Measurements from ENCODE around the gene PIP4K2A. TPM values are rescaled to one million over a fixed set of nuclear protein-coding genes. Genes with fewer than 3 reads are reported as not detected.
A peak's percentile ranks its signal among the peaks of the same experiment; 100 is the strongest.

Gene PIP4K2A
- total and polyA plus RNA-seq, 4 donors = 7.3 to 42.2 (median 27.6) TPM

GRCh38 chr10:22704942-22705341 lies 9.4 kb downstream of the PIP4K2A start:
- ATAC-seq (ENCODE audit: insufficient read depth, low FRiP score) (no peak), DNase-seq (no peak)
- H3K27ac ChIP-seq (ENCODE audit: low read depth in 1 of 2, low read length in 1 of 2) = no peak overlapping the region
- H3K27me3 ChIP-seq (ENCODE audit: control insufficient read depth in 3 of 3, insufficient read depth in 3 of 3, low read length in 2 of 3) = no peaks in the 10 kb centered on the region
- H3K9me3 ChIP-seq (ENCODE audit: control insufficient read depth in 4 of 4, insufficient read depth in 3 of 4, low read length in 3 of 4) = no peaks in the 10 kb centered on the region
- H3K36me3 ChIP-seq (ENCODE audit: control insufficient read depth in 4 of 4, insufficient read depth in 4 of 4, low read length in 4 of 4) = no peaks in the 10 kb centered on the region
- WGBS, 2 donors = 67 to 71% methylated on average over 5 of the region's 5 CpGs
- no peak overlapping the region for H3K9ac ChIP-seq (ENCODE audit: insufficient read depth in 1 of 2, low read length in 2 of 2)
- H3K4me1 ChIP-seq (ENCODE audit: control insufficient read depth in 5 of 5, insufficient read depth in 5 of 5, low read length in 5 of 5) = peaks cover 0 to 15% (median 6%) of the 10 kb centered on the region in 5 donors
- H3K4me3 ChIP-seq = no peak overlapping the region
- no peak for TF ChIP-seq CTCF (IDR thresholded peaks at IDR 0.05; ENCODE audit: control extremely low read depth, extremely low read depth)

- ATAC-seq (ENCODE audit: insufficient read depth, low FRiP score) = no peak
- no peak for TF ChIP-seq CTCF (IDR thresholded peaks at IDR 0.05; ENCODE audit: control extremely low read depth, extremely low read depth)
- H3K27me3 ChIP-seq (ENCODE audit: control insufficient read depth in 3 of 3, insufficient read depth in 3 of 3, low read length in 2 of 3) = no peaks in the 10 kb centered on the region
- H3K9ac ChIP-seq (ENCODE audit: insufficient read depth in 1 of 2, low read length in 2 of 2) = no peak overlapping the region
- peaks cover 0 to 19% (median 6%) of the 10 kb centered on the region in 5 donors for H3K4me1 ChIP-seq (ENCODE audit: control insufficient read depth in 5 of 5, insufficient read depth in 5 of 5, low read length in 5 of 5)
- H3K36me3 ChIP-seq (ENCODE audit: control insufficient read depth in 4 of 4, insufficient read depth in 4 of 4, low read length in 4 of 4) = no peaks in the 10 kb centered on the region
- no peak for DNase-seq
- H3K4me3 ChIP-seq = no peak overlapping the region
- H3K9me3 ChIP-seq (ENCODE audit: control insufficient read depth in 4 of 4, insufficient read depth in 3 of 4, low read length in 3 of 4) = no peaks in the 10 kb centered on the region
- no peak overlapping the region for H3K27ac ChIP-seq (ENCODE audit: low read depth in 1 of 2, low read length in 1 of 2)
- 58 to 69% methylated on average over 4 of the region's 4 CpGs for WGBS, 2 donors
These were observed 9.9 kb downstream of the PIP4K2A start for GRCh38 chr10:22704471-22704911.

- Histone ChIP-seq H3K27me3 (ENCODE audit: control insufficient read depth in 3 of 3, insufficient read depth in 3 of 3, low read length in 2 of 3) (no peaks in the 10 kb centered on the region), H3K36me3 (ENCODE audit: control insufficient read depth in 4 of 4, insufficient read depth in 4 of 4, low read length in 4 of 4) (no peaks in the 10 kb centered on the region), H3K4me1 (ENCODE audit: control insufficient read depth in 5 of 5, insufficient read depth in 5 of 5, low read length in 5 of 5) (peaks cover 0 to 35% (median 9%) of the 10 kb centered on the region in 5 donors), H3K9me3 (ENCODE audit: control insufficient read depth in 4 of 4, insufficient read depth in 3 of 4, low read length in 3 of 4) (no peaks in the 10 kb centered on the region), H3K9ac (ENCODE audit: insufficient read depth in 1 of 2, low read length in 2 of 2) (no peak overlapping the region), H3K27ac (ENCODE audit: low read depth in 1 of 2, low read length in 1 of 2) (no peak overlapping the region), H3K4me3 (no peak overlapping the region)
- ATAC-seq (ENCODE audit: insufficient read depth, low FRiP score) (no peak), DNase-seq (peak; percentile 73 to 95 (median 90))
- 57 to 73% methylated on average over 4 of the region's 4 CpGs for WGBS, 2 donors
- no peak for TF ChIP-seq CTCF (IDR thresholded peaks at IDR 0.05; ENCODE audit: control extremely low read depth, extremely low read depth)
These were observed 12.0 kb downstream of the PIP4K2A start for GRCh38 chr10:22702348-22702747.

Data from lung (tissue), 12 donors.